HL-60 (cell line): Measurements from ENCODE around the gene KISS1R.

Experiments used
- DNase-seq, 2 experiments: peaks; one replicate each; pipeline ENCODE4 v3.0.0-alpha.2; 2010 to 2020; ENCODE audit warnings: low read depth in 1 of 2, low spot score in 1 of 2
- H3K27ac ChIP-seq: fragments of 250-450 bp; sonication (Bioruptor Pico); replicated peaks from 2 replicates; pipeline ENCODE4 v1.5.1; 2020; ENCODE audit warnings: mild to moderate bottlenecking, moderate library complexity
- H3K27me3 ChIP-seq: fragments of 250-450 bp; sonication (Bioruptor Pico); 2 replicates; pipeline ENCODE4 v1.5.1; 2021; ENCODE audit warnings: mild to moderate bottlenecking, moderate library complexity; ENCODE audit not compliant: insufficient read depth, poor library complexity, severe bottlenecking
- H3K4me3 ChIP-seq: replicated peaks from 2 replicates; pipeline ENCODE4 v1.5.1; 2011; ENCODE audit warnings: mild to moderate bottlenecking, control low read depth, low read length; ENCODE audit not compliant: insufficient read depth
- CTCF ChIP-seq: IDR thresholded peaks from one replicate; pipeline ENCODE4 v1.5.1; 2011; ENCODE audit warnings: low read length, control low read depth, inconsistent platforms; ENCODE audit not compliant: insufficient read depth
- GABPA ChIP-seq: IDR thresholded peaks from 2 replicates; pipeline ENCODE4 v1.6.1; 2012; ENCODE audit warnings: low read depth
- POLR2AphosphoS5 ChIP-seq: IDR thresholded peaks from 2 replicates; pipeline ENCODE4 v1.6.1; 2012; ENCODE audit warnings: low read depth
- REST ChIP-seq: IDR thresholded peaks from 2 replicates; pipeline ENCODE4 v1.6.1; 2012; ENCODE audit warnings: low read depth; ENCODE audit not compliant: insufficient replicate concordance
- SPI1 ChIP-seq: IDR thresholded peaks from 2 replicates; pipeline ENCODE4 v1.6.1; 2012; ENCODE audit warnings: low read depth, mild to moderate bottlenecking, borderline replicate concordance

The KISS1R gene

GRCh38 chr19:920051-920864 lies 3.1 kb downstream of the KISS1R start:
- DNase-seq, result peak in 1 of 2 experiments; percentile 45
- TF ChIP-seq POLR2AphosphoS5, result no peak
- no peak for TF ChIP-seq SPI1
- Histone ChIP-seq H3K27me3 (peaks cover 37% of the 10 kb centered on the region), H3K4me3 (peak overlapping the region; percentile 18), H3K27ac (no peak overlapping the region)

GRCh38 chr19:924553-925086 lies 7.5 kb downstream of the KISS1R start:
- peak overlapping the region; percentile 74 for H3K4me3 ChIP-seq
- H3K27ac ChIP-seq, result peak overlapping the region; percentile 98
- DNase-seq, result peak in 1 of 2 experiments; percentile 48
- TF ChIP-seq GABPA, result no peak
- no peak for TF ChIP-seq SPI1
- no peak for TF ChIP-seq CTCF
- no peak for TF ChIP-seq REST
- TF ChIP-seq POLR2AphosphoS5, result no peak
- peaks cover 9% of the 10 kb centered on the region for H3K27me3 ChIP-seq

GRCh38 chr19:925087-925525 lies 8.0 kb downstream of the KISS1R start:
- TF ChIP-seq GABPA, result 0 out of 2 replicates have a peak, but pooled peaks have one; percentile 24
- no peak for TF ChIP-seq REST
- TF ChIP-seq SPI1, result no peak
- no peak for TF ChIP-seq POLR2AphosphoS5
- Histone ChIP-seq H3K27ac (peak overlapping the region; percentile 98), H3K4me3 (peak overlapping the region; percentile 74), H3K27me3 (peaks cover 6% of the 10 kb centered on the region)
- DNase-seq, result peak; percentile 70 to 82

- Histone ChIP-seq H3K27me3 (peaks cover 4% of the 10 kb centered on the region), H3K27ac (peak within 1 kb of the TSS; percentile 99), H3K4me3 (peak within 1 kb of the TSS; percentile 74)
- peak; percentile 79 to 83 for DNase-seq
- TF ChIP-seq POLR2AphosphoS5 (no peak), GABPA (no peak), REST (peak; percentile 15), SPI1 (peak; percentile 79), CTCF (no peak)
These were observed 8.6 kb downstream of the KISS1R start, which contains the start of gene ARID3A for GRCh38 chr19:925526-926322. ARID3A (plus strand) TSS chr19:926035; CDS start chr19:929529, 3,494 bp downstream.
